Naive thymus-derived CD8-positive, alpha-beta T cell (primary cell): ENCODE results near the gene RBM45. TPM values are rescaled to one million over a fixed set of nuclear protein-coding genes. Genes with fewer than 3 reads are reported as not detected.
"Not testable (repeated sequence)": the region's sequence is repeated elsewhere in the genome, so short reads cannot be mapped to it uniquely, and the experiment has no call there.

Experiments
- ATAC-seq, 2 donors: fragments of 150-1000 bp; cut with Tn5 transposase in 1 of 2; sonication (Bioruptor Pico), chemical (Tn5 transposase) in 1 of 2; 1 replicate in 1 of 2; 2 replicates in 1 of 2; pipeline ENCODE4 v1.10.0; 2021; ENCODE audit warnings: mild to moderate bottlenecking in 2 of 2, moderate library complexity in 2 of 2
- POLR2A ChIA-PET: fragments of 350-600 bp; sonication (Branson Sonifier 250); formaldehyde crosslinking; loops from one replicate; lab custom pipeline; 2021; ENCODE audit warnings: antibody characterized with exemption; lab: Charles Lee
- DNase-seq, 10 donors: peaks; one replicate each; pipeline versions ENCODE4 v3.0.0 to v3.0.0-alpha.2; 2020 to 2022
- H3K27ac Mint-ChIP-seq, 10 donors: one replicate each; pipeline ENCODE4 v1.8.0; 2020 to 2022; ENCODE audit warnings: mild to moderate bottlenecking in 10 of 10, mixed read lengths in 10 of 10, moderate library complexity in 4 of 10, inconsistent platforms in 1 of 10
- H3K27me3 Mint-ChIP-seq, 5 donors: one replicate each; pipeline ENCODE4 v1.8.0; 2021 to 2022; ENCODE audit warnings: mixed read lengths in 5 of 5
- H3K36me3 Mint-ChIP-seq, 3 donors: one replicate each; pipeline ENCODE4 v1.8.0; 2020 to 2022; ENCODE audit warnings: mixed read lengths in 3 of 3, mild to moderate bottlenecking in 2 of 3, inconsistent platforms in 1 of 3
- H3K4me1 Mint-ChIP-seq, 4 donors: one replicate each; pipeline ENCODE4 v1.8.0; 2021 to 2022; ENCODE audit warnings: mixed read lengths in 4 of 4
- H3K4me3 Mint-ChIP-seq, 10 donors: one replicate each; pipeline ENCODE4 v1.8.0; 2020 to 2022; ENCODE audit warnings: mild to moderate bottlenecking in 10 of 10, mixed read lengths in 10 of 10, moderate library complexity in 6 of 10, inconsistent platforms in 1 of 10
- H3K9me3 Mint-ChIP-seq, 9 donors: one replicate each; pipeline ENCODE4 v1.8.0; 2020 to 2022; ENCODE audit warnings: mixed read lengths in 9 of 9, mild to moderate bottlenecking in 3 of 9, inconsistent platforms in 1 of 9, moderate library complexity in 1 of 9
- polyA plus RNA-seq, 3 donors: library from polyadenylated mRNA; unstranded; fragments of 300-500 nt; fragmentation: Illumina TruSeq; gene quantifications; one replicate each; pipeline ENCODE4 v1.2.3, GENCODE V29; 2021
- total RNA-seq, 8 experiments: library from RNA in 2 of 8; stranded (reverse) in 2 of 8; gene quantifications; one replicate each; pipeline ENCODE4 v1.2.3 and lab custom pipeline; 2021 to 2026

RBM45 gene
- total and polyA plus RNA-seq, 5 experiments from 2014 or later = 8.8 to 18.4 (median 9.9) TPM

GRCh38 chr2:178152977-178153376, 40.7 kb downstream of the RBM45 start:
- Mint-ChIP-seq H3K27ac (no peak overlapping the region), H3K27me3 (peaks cover 18 to 31% (median 26%) of the 10 kb centered on the region in 5 donors), H3K4me1 (no peaks in the 10 kb centered on the region), H3K9me3 (peaks cover 0 to 21% (median 7%) of the 10 kb centered on the region in 9 donors), H3K36me3 (peaks cover 0 to 11% (median 0%) of the 10 kb centered on the region in 3 donors), H3K4me3 (no peak overlapping the region)
- ATAC-seq (no peak), DNase-seq (no peak)
- POLR2A ChIA-PET = no interaction called here

DNA sequence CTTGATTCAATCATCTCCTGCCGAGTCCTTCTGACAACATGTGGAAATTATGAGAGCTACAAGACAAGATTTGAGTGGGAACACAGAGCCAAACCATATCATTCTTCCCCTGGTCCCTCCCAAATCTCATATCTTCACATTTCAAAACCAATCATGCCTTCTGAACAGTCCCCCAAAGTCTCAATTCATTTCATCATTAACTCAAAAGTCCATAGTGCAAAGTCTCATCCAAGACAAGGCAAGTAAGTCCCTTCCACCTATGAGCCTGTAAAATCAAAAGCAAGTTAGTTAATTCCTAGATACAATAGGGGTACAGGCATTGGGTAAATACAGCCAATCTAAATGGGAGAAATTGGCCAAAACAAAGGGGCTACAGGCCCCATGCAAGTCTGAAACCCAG, 41.6 kb downstream of the RBM45 start:
- ATAC-seq, H3K4me3 Mint-ChIP-seq, H3K27ac Mint-ChIP-seq, DNase-seq, POLR2A ChIA-PET, H3K4me1 Mint-ChIP-seq: not testable (repeated sequence)
- H3K27me3 Mint-ChIP-seq = peaks cover 15 to 35% (median 23%) of the 10 kb centered on the region in 5 donors
- peaks cover 0 to 11% (median 0%) of the 10 kb centered on the region in 3 donors for H3K36me3 Mint-ChIP-seq
- H3K9me3 Mint-ChIP-seq = peaks cover 0 to 21% (median 7%) of the 10 kb centered on the region in 9 donors

DNA sequence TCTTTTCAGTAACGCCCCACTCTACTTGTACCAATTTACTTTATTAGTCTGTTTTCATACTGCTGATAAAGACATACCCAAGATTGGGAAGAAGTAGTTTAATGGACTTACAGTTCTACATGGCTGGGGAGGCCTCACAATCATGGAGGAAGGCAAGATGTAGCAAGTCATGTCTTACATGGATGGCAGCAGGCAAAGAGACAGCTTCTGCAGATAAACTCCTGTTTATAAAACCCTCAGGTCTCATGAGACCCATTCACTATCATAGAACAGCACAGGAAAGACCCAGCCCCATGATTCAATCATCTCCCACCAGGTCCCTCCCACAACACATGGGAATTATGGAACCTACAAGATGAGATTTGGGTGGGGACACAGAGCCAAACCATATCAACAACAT, 43.3 kb downstream of the RBM45 start:
- Mint-ChIP-seq H3K36me3 (peaks cover 0 to 11% (median 0%) of the 10 kb centered on the region in 3 donors), H3K27me3 (peaks cover 11 to 45% (median 12%) of the 10 kb centered on the region in 5 donors), H3K4me3 (no peak overlapping the region), H3K9me3 (peaks cover 0 to 21% (median 7%) of the 10 kb centered on the region in 9 donors), H3K27ac (no peak overlapping the region), H3K4me1 (no peaks in the 10 kb centered on the region)
- no peak for DNase-seq
- POLR2A ChIA-PET = no interaction called here
- ATAC-seq = no peak

DNA sequence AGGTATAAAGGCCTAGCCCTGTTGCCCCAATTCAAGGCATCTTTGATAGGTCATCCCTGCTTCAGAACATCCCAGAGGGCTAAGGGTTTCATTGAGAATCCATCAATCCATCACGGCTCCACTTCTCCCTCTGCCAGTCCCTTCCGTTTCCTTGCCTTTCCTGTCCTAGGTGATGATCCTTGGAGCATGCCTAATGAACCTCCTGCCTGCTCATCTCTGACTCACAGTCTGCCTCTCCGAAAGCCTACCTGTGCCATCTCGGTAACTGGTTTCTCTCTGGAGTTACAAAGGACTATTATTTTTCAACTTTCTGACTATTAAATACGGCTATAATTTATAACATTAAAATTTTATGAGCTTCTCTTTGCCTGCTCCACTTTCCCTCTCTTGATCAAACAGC, 45.3 kb downstream of the RBM45 start:
- ATAC-seq (no peak), DNase-seq (no peak)
- POLR2A ChIA-PET = no interaction called here
- H3K4me1 Mint-ChIP-seq = no peaks in the 10 kb centered on the region
- H3K9me3 Mint-ChIP-seq = peaks cover 0 to 21% (median 7%) of the 10 kb centered on the region in 9 donors
- H3K27me3 Mint-ChIP-seq = peaks cover 13 to 51% (median 20%) of the 10 kb centered on the region in 5 donors
- peaks cover 0 to 11% (median 0%) of the 10 kb centered on the region in 3 donors for H3K36me3 Mint-ChIP-seq
- no peak overlapping the region for H3K4me3 Mint-ChIP-seq
- no peak overlapping the region for H3K27ac Mint-ChIP-seq

DNA sequence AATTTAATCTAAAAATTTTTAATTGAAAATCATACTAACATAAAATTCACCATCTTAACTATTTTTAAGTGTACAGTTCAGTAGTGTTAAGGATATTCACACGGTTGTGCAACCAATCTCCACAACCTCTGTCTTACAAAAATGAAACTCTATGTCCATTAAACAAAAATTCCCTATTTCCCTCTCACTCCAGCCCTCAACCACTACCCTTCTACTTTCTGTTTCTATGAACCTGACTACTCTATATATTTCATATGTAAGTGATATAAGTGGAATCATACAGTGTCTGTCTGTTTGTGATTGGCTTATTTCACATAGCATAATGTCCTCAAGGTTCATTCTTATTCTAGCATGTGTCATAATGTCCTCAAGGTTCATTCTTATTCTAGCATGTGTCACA, 47.7 kb downstream of the RBM45 start:
- ATAC-seq = no peak
- no peaks in the 10 kb centered on the region for H3K4me1 Mint-ChIP-seq
- H3K36me3 Mint-ChIP-seq = peaks cover 0 to 8% (median 0%) of the 10 kb centered on the region in 3 donors
- POLR2A ChIA-PET = no interaction called here
- no peak overlapping the region for H3K4me3 Mint-ChIP-seq
- no peak overlapping the region for H3K27ac Mint-ChIP-seq
- peaks cover 9 to 46% (median 22%) of the 10 kb centered on the region in 5 donors for H3K27me3 Mint-ChIP-seq
- no peak for DNase-seq
- peaks cover 0 to 9% (median 5%) of the 10 kb centered on the region in 9 donors for H3K9me3 Mint-ChIP-seq

DNA sequence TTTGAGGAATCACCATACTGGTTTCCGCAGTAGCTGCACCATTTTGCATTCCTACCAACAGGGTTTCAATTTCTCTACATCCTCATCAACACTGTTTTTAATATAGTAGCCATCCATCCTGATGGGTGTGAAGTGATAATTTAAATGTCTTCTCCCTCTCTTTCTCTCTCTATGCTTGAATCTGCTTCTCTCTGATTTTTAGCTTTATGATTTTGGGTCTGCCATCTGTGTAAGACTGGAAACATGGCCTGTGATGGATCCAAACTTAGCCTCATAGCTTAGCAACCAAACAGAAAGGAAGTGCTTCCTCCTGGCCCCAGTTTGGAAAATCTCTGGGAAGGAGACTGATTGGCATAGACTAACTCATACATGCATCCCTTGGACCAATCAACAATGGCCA, 48.4 kb downstream of the RBM45 start:
- no peak for ATAC-seq
- Mint-ChIP-seq H3K36me3 (peaks cover 0 to 2% (median 0%) of the 10 kb centered on the region in 3 donors), H3K27ac (no peak overlapping the region), H3K4me3 (no peak overlapping the region), H3K9me3 (peaks cover 0 to 2% (median under 1%) of the 10 kb centered on the region in 9 donors), H3K4me1 (no peaks in the 10 kb centered on the region), H3K27me3 (peaks cover 7 to 39% (median 17%) of the 10 kb centered on the region in 5 donors)
- DNase-seq = no peak
- POLR2A ChIA-PET = no interaction called here

DNA sequence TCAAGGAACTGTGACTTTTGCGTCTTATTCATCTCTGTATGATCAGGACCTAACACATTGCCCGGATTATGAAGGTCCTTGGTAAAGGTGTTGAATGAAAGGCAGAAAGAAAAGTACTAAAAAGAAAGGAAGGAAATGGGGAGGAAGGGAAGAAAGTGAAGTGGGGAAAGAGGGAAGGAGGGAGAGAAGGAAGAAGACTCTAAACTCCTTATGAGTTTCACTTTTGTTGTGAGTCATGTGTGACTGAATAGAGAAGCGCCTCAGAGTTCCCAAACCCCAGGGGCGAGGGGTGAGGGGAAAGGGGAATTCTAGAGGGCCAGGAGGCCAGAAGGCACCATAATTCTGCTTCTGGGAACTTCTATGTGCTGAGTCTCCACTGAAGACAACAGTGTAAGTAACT, 51.2 kb downstream of the RBM45 start:
- POLR2A ChIA-PET = no interaction called here
- no peaks in the 10 kb centered on the region for H3K9me3 Mint-ChIP-seq
- peaks cover 7 to 27% (median 16%) of the 10 kb centered on the region in 5 donors for H3K27me3 Mint-ChIP-seq
- H3K4me3 Mint-ChIP-seq = no peak overlapping the region
- no peaks in the 10 kb centered on the region for H3K4me1 Mint-ChIP-seq
- no peak for DNase-seq
- H3K27ac Mint-ChIP-seq = peak overlapping the region in 1 of 10 donors; percentile 53
- no peaks in the 10 kb centered on the region for H3K36me3 Mint-ChIP-seq
- no peak for ATAC-seq

GRCh38 chr2:178163911-178164310, 51.7 kb downstream of the RBM45 start:
- DNase-seq (no peak), ATAC-seq (no peak)
- H3K27me3 Mint-ChIP-seq = peaks cover 7 to 22% (median 16%) of the 10 kb centered on the region in 5 donors
- no peak overlapping the region for H3K4me3 Mint-ChIP-seq
- no peak overlapping the region for H3K27ac Mint-ChIP-seq
- no peaks in the 10 kb centered on the region for H3K4me1 Mint-ChIP-seq
- POLR2A ChIA-PET = no interaction called here
- H3K9me3 Mint-ChIP-seq = no peaks in the 10 kb centered on the region
- no peaks in the 10 kb centered on the region for H3K36me3 Mint-ChIP-seq

DNA sequence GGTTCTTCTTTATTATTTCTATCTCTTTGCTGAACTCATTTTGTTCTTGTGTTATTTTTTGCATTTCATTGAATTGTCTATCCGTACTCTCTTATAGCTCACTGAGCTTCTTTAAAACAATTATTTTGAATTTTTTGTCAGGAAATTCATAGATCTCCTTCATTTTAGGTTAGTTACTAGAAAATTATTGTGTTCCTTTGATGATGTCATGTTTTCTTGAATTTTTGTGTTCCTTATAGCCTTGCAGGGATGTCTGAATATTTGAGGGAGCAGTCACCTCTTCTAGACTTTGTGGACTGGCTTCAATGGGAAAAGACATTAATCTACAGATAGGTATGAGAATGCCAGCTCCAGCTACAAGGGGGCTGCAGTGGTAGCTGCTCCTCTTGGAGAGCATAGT, 61.4 kb downstream of the RBM45 start:
- no peak overlapping the region for H3K27ac Mint-ChIP-seq
- H3K4me3 Mint-ChIP-seq = no peak overlapping the region
- H3K9me3 Mint-ChIP-seq = peaks cover 0 to 7% (median 0%) of the 10 kb centered on the region in 9 donors
- H3K36me3 Mint-ChIP-seq = peaks cover 0 to 4% (median 0%) of the 10 kb centered on the region in 3 donors
- H3K4me1 Mint-ChIP-seq = no peaks in the 10 kb centered on the region
- H3K27me3 Mint-ChIP-seq = peaks cover 13 to 21% (median 16%) of the 10 kb centered on the region in 5 donors
- POLR2A ChIA-PET = no interaction called here
- ATAC-seq (no peak), DNase-seq (no peak)

DNA sequence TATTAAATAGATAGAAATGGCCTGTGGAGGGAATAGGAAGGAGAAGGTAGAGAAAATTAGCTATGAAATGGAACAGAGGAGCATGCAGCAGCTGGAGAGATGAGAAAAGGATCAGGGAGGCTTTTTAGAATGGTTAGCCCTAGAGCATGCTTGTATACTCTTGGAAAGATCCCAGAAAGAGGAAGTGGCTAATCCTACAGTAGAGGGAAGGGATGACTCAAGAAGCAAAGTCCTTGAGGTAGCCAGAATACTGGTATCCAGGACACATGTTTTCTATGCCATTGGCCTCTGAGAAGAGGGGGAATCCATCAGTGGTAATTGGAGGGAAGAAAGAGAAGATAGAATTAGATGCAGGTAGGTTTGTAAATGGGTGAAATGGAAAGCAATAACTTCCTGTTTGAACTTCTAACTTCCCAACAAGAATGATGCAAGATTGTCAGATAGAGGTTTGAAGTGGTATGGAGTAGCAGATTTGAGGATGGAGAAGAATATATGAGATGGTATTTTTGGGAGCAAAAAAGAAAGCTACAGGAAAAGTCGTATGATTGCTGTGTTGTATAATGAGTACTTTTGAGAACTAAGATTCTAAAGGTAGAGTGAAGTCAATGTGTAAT, 64.9 kb downstream of the RBM45 start:
- Mint-ChIP-seq H3K4me3 (no peak overlapping the region), H3K4me1 (no peaks in the 10 kb centered on the region), H3K27me3 (peaks cover 11 to 22% (median 16%) of the 10 kb centered on the region in 5 donors), H3K36me3 (peaks cover 0 to 4% (median 0%) of the 10 kb centered on the region in 3 donors), H3K9me3 (peaks cover 0 to 7% (median 0%) of the 10 kb centered on the region in 9 donors), H3K27ac (no peak overlapping the region)
- POLR2A ChIA-PET = no interaction called here
- no peak for ATAC-seq
- no peak for DNase-seq

Other genes with a start within 250 kb of the RBM45 start
- not detected for gene PDE11A, start 39.7 kb upstream of the RBM45 start, total RNA-seq
- not detected for gene PDE11A, start 39.7 kb upstream of the RBM45 start, polyA plus RNA-seq
- under 1 TPM in 1 of 2 experiments, not detected in 1; 0.16 TPM for gene OSBPL6, start 82.1 kb downstream of the RBM45 start, total RNA-seq
- gene OSBPL6, start 82.1 kb downstream of the RBM45 start, polyA plus RNA-seq = under 1 TPM in 1 of 3 donors, not detected in 2; 0.67 TPM